ENCODE data around the gene NFIC.
"Not testable (repeated sequence)": the region's sequence is repeated elsewhere in the genome, so short reads cannot be mapped to it uniquely, and the experiment has no call there.

NFIC gene

GRCh38 chr19:3507371-3508120 is 141.2 kb downstream of the NFIC start:
- Histone ChIP-seq H3K27me3 (ENCODE audit: control insufficient read depth, low read length) (no peaks in the 10 kb centered on the region), H3K27ac (ENCODE audit: low read depth, low read length) (no peak overlapping the region), H3K4me1 (ENCODE audit: control insufficient read depth, low read length) (peaks cover 20% of the 10 kb centered on the region)

GRCh38 chr19:3508121-3508661 is 141.8 kb downstream of the NFIC start:
- not testable (repeated sequence) for H3K4me3 ChIP-seq (ENCODE audit: low read length); H3K9me3 ChIP-seq (ENCODE audit: control insufficient read depth, insufficient read depth, low read length); H3F3A ChIP-seq (ENCODE audit: control insufficient read depth, insufficient read depth); H3K4me2 ChIP-seq (ENCODE audit: low read length); H3K9me2 ChIP-seq (replicated peaks; ENCODE audit: control insufficient read depth, low read length); H3K27ac ChIP-seq (ENCODE audit: low read depth, low read length); H3K27me3 ChIP-seq (ENCODE audit: control insufficient read depth, low read length)
- Histone ChIP-seq H4K20me1 (ENCODE audit: control insufficient read depth, insufficient read depth, low read depth, low read length) (peaks cover 13% of the 10 kb centered on the region; the same call in 1 of the 2 replicates), H3K36me3 (ENCODE audit: control insufficient read depth, low read length) (peaks cover 36% of the 10 kb centered on the region), H3K79me2 (ENCODE audit: control insufficient read depth, low read length) (peaks cover 70% of the 10 kb centered on the region), H3K4me1 (ENCODE audit: control insufficient read depth, low read length) (peaks cover 20% of the 10 kb centered on the region)

More at GRCh38 chr19:3507371-3508120, 141.2 kb downstream of the NFIC start:
- H4K20me1 ChIP-seq (ENCODE audit: control insufficient read depth, insufficient read depth, low read depth, low read length) = peaks cover 10% of the 10 kb centered on the region; the same call in 1 of the 2 replicates
- no peaks in the 10 kb centered on the region for H3K9me2 ChIP-seq (replicated peaks; ENCODE audit: control insufficient read depth, low read length)
- peak overlapping the region; percentile 93 for H3K4me2 ChIP-seq (ENCODE audit: low read length)
- no peaks in the 10 kb centered on the region for H3K9me3 ChIP-seq (ENCODE audit: control insufficient read depth, insufficient read depth, low read length)
- no peak for TF ChIP-seq EZH2phosphoT487 (IDR thresholded peaks at IDR 0.05; ENCODE audit: borderline replicate concordance, low read length)
- TF ChIP-seq CTCF (IDR thresholded peaks at IDR 0.05; ENCODE audit: low read depth, low read length, poor library complexity, severe bottlenecking) = no peak
- no peaks in the 10 kb centered on the region; the same call in 1 of the 2 replicates for H3F3A ChIP-seq (ENCODE audit: control insufficient read depth, insufficient read depth)
- peaks cover 64% of the 10 kb centered on the region for H3K79me2 ChIP-seq (ENCODE audit: control insufficient read depth, low read length)
- H3K36me3 ChIP-seq (ENCODE audit: control insufficient read depth, low read length) = peaks cover 36% of the 10 kb centered on the region
- peak overlapping the region; percentile 89 for H3K4me3 ChIP-seq (ENCODE audit: low read length)

- H3K4me3 ChIP-seq (ENCODE audit: low read length) = no peak overlapping the region
- H3K4me1 ChIP-seq (ENCODE audit: control insufficient read depth, low read length) = peaks cover 20% of the 10 kb centered on the region
- H4K20me1 ChIP-seq (ENCODE audit: control insufficient read depth, insufficient read depth, low read depth, low read length) = peaks cover 15% of the 10 kb centered on the region; the same call in 1 of the 2 replicates
- no peak overlapping the region for H3K27ac ChIP-seq (ENCODE audit: low read depth, low read length)
- no peaks in the 10 kb centered on the region for H3F3A ChIP-seq (ENCODE audit: control insufficient read depth, insufficient read depth)
- H3K9me3 ChIP-seq (ENCODE audit: control insufficient read depth, insufficient read depth, low read length) = no peaks in the 10 kb centered on the region
- H3K79me2 ChIP-seq (ENCODE audit: control insufficient read depth, low read length) = peaks cover 78% of the 10 kb centered on the region
- no peaks in the 10 kb centered on the region for H3K27me3 ChIP-seq (ENCODE audit: control insufficient read depth, low read length)
- H3K4me2 ChIP-seq (ENCODE audit: low read length) = no peak overlapping the region
- H3K9me2 ChIP-seq (replicated peaks; ENCODE audit: control insufficient read depth, low read length) = no peaks in the 10 kb centered on the region
- TF ChIP-seq CTCF (IDR thresholded peaks at IDR 0.05; ENCODE audit: low read depth, low read length, poor library complexity, severe bottlenecking) (no peak), EZH2phosphoT487 (IDR thresholded peaks at IDR 0.05; ENCODE audit: borderline replicate concordance, low read length) (no peak)
- H3K36me3 ChIP-seq (ENCODE audit: control insufficient read depth, low read length) = peaks cover 36% of the 10 kb centered on the region
Observed at GRCh38 chr19:3508771-3509535, 142.6 kb downstream of the NFIC start.

All from DOHH2 (cell line).